ENCODE measurements around the gene TAC1. TPM values are rescaled to one million over a fixed set of nuclear protein-coding genes. Genes with fewer than 3 reads are reported as not detected.
A peak's percentile ranks its signal among the peaks of the same experiment; 100 is the strongest.

The TAC1 gene
- total RNA-seq, 1 donor from 2014 or later, result 0.84 TPM

GRCh38 chr7:97694355-97694754 is 37.5 kb upstream of the TAC1 start:
- Mint-ChIP-seq H3K36me3 (no peaks in the 10 kb centered on the region), H3K4me1 (no peaks in the 10 kb centered on the region), H3K4me3 (no peak overlapping the region), H3K27ac (no peak overlapping the region), H3K27me3 (ENCODE audit: insufficient read depth, low read depth) (no peaks in the 10 kb centered on the region), H3K9me3 (no peaks in the 10 kb centered on the region)
- Histone ChIP-seq H3K27ac (no peak overlapping the region), H3F3A (ENCODE audit: low read depth) (no peaks in the 10 kb centered on the region), H3K4me1 (peaks cover 11% of the 10 kb centered on the region), H3K4me2 (no peak overlapping the region), H3K4me3 (no peak overlapping the region), H2AFZ (replicated peaks) (no peak overlapping the region), H4K20me1 (ENCODE audit: low read depth) (no peaks in the 10 kb centered on the region), H3K79me2 (ENCODE audit: low read depth) (no peaks in the 10 kb centered on the region), H3K9ac (no peak overlapping the region), H3K9me3 (ENCODE audit: low read depth) (no peaks in the 10 kb centered on the region), H3K36me3 (no peaks in the 10 kb centered on the region), H3K27me3 (no peaks in the 10 kb centered on the region)
- no peak for DNase-seq (ENCODE audit: low spot score)
- no peak for TF ChIP-seq CTCF (IDR thresholded peaks at IDR 0.05)
- no peak for TF ChIP-seq EZH2 (IDR thresholded peaks at IDR 0.05)
- TF ChIP-seq EZH2phosphoT487 (IDR thresholded peaks at IDR 0.05), result no peak

DNA sequence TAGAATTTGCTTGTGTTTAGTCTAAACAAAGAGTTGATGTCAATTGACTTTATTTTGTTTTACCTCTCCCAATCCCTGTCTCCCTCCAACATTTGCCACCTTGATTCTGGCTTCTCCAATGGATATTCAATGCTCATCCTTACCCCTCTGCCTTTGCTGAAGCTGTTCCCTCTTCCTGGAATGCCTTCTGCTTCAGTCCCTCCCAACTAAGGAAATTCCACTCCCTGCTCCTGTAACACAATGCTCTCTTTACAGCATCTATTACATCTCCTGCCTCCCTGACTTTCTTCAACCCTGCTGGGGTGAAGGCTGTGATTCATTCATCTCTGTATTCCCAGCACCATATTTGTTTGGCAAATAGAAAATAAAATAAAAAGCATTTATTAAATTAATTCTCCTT is 34.5 kb upstream of the TAC1 start:
- Histone ChIP-seq H3K4me2 (peak overlapping the region; percentile 15), H3K79me2 (ENCODE audit: low read depth) (no peaks in the 10 kb centered on the region), H2AFZ (replicated peaks) (no peak overlapping the region), H3K27me3 (no peaks in the 10 kb centered on the region), H3K9ac (no peak overlapping the region), H3K27ac (no peak overlapping the region), H3K4me1 (peaks cover 11% of the 10 kb centered on the region), H3K36me3 (no peaks in the 10 kb centered on the region), H3F3A (ENCODE audit: low read depth) (no peaks in the 10 kb centered on the region), H4K20me1 (ENCODE audit: low read depth) (no peaks in the 10 kb centered on the region), H3K4me3 (no peak overlapping the region), H3K9me3 (ENCODE audit: low read depth) (no peaks in the 10 kb centered on the region)
- H3K4me3 Mint-ChIP-seq, result no peak overlapping the region
- H3K27ac Mint-ChIP-seq, result no peak overlapping the region
- H3K36me3 Mint-ChIP-seq, result no peaks in the 10 kb centered on the region
- TF ChIP-seq EZH2 (IDR thresholded peaks at IDR 0.05), result no peak
- TF ChIP-seq EZH2phosphoT487 (IDR thresholded peaks at IDR 0.05), result no peak
- TF ChIP-seq CTCF (IDR thresholded peaks at IDR 0.05), result no peak
- H3K27me3 Mint-ChIP-seq (ENCODE audit: insufficient read depth, low read depth), result peaks cover 2% of the 10 kb centered on the region
- peak; percentile 45 for DNase-seq (ENCODE audit: low spot score)
- no peaks in the 10 kb centered on the region for H3K4me1 Mint-ChIP-seq
- no peaks in the 10 kb centered on the region for H3K9me3 Mint-ChIP-seq

- no peak overlapping the region for H2AFZ ChIP-seq (replicated peaks)
- no peaks in the 10 kb centered on the region for H3K79me2 ChIP-seq (ENCODE audit: low read depth)
- no peak overlapping the region for H3K4me3 ChIP-seq
- Mint-ChIP-seq H3K36me3 (no peaks in the 10 kb centered on the region), H3K27ac (no peak overlapping the region), H3K4me1 (no peaks in the 10 kb centered on the region), H3K27me3 (ENCODE audit: insufficient read depth, low read depth) (no peaks in the 10 kb centered on the region), H3K9me3 (no peaks in the 10 kb centered on the region), H3K4me3 (no peak overlapping the region)
- TF ChIP-seq EZH2phosphoT487 (IDR thresholded peaks at IDR 0.05) (no peak), EZH2 (IDR thresholded peaks at IDR 0.05) (no peak), CTCF (IDR thresholded peaks at IDR 0.05) (no peak)
- H3K9ac ChIP-seq, result no peak overlapping the region
- no peaks in the 10 kb centered on the region for H4K20me1 ChIP-seq (ENCODE audit: low read depth)
- no peak for DNase-seq (ENCODE audit: low spot score)
- peaks cover 14% of the 10 kb centered on the region for H3K27me3 ChIP-seq
- no peaks in the 10 kb centered on the region for H3K9me3 ChIP-seq (ENCODE audit: low read depth)
- no peaks in the 10 kb centered on the region for H3F3A ChIP-seq (ENCODE audit: low read depth)
- no peak overlapping the region for H3K4me2 ChIP-seq
- H3K36me3 ChIP-seq, result no peaks in the 10 kb centered on the region
- H3K27ac ChIP-seq, result no peak overlapping the region
- H3K4me1 ChIP-seq, result no peaks in the 10 kb centered on the region
Measured at GRCh38 chr7:97722386-97722785, 9.5 kb upstream of the TAC1 start.

Data from neural progenitor cell (in vitro differentiated cells).